HCT116 (cell line): Measurements from ENCODE around the gene DYNC1I1. TPM values are rescaled to one million over a fixed set of nuclear protein-coding genes. Genes with fewer than 3 reads are reported as not detected.

Experiments used
- ATAC-seq: fragments of 200-7000 bp; cut with Tn5 transposase; 2 replicates; pipeline ENCODE4 v1.9.1; 2020; ENCODE audit warnings: mild to moderate bottlenecking, moderate library complexity
- BruUV-seq: library from RNA; stranded (reverse); fragments of 400-500 nt; replicated peaks from 2 replicates; lab custom pipeline; 2021; lab: Mats Ljungman, UMichigan
- CTCF ChIA-PET: fragments of 300-600 bp; sonication (Branson Sonifier 250); formaldehyde crosslinking; loops from one replicate; lab custom pipeline; 2021; ENCODE audit warnings: antibody characterized with exemption; lab: Charles Lee
- POLR2A ChIA-PET: fragments of 300-600, 350-600 bp; sonication (Branson Sonifier 250); formaldehyde crosslinking; loops from one replicate; lab custom pipeline; 2021; ENCODE audit warnings: antibody characterized with exemption; lab: Charles Lee
- RAD21 ChIA-PET, 2 experiments: fragments of 300-600 bp; sonication (Branson Sonifier 250); formaldehyde crosslinking; loops; one replicate each; lab custom pipeline; 2023; ENCODE audit warnings: low total read pairs in 2 of 2; ENCODE audit not compliant: uncharacterized antibody in 2 of 2, unreplicated experiment in 2 of 2, low non-redundant PET in 1 of 2; lab: Charles Lee
- DNase-seq: peaks from one replicate; pipeline ENCODE4 v3.0.0-alpha.2; 2010; ENCODE audit warnings: low read depth, low spot score
- H2AFZ ChIP-seq: fragments of 200-600 bp; shearing (Covaris generic), sonication (generic); 2 replicates; pipeline ENCODE4 v1.6.1; 2017; ENCODE audit warnings: low read depth, mixed run types, mixed read lengths, antibody characterized with exemption, low read length; ENCODE audit not compliant: poor library complexity, severe bottlenecking
- H3K27ac ChIP-seq: 2 replicates; pipeline ENCODE4 v1.5.1; 2012; ENCODE audit warnings: low read depth, low read length
- H3K27me3 ChIP-seq: fragments of 200-600 bp; sonication (generic); 2 replicates; pipeline ENCODE4 v1.6.1; 2016; ENCODE audit warnings: mixed run types, low read length, mixed read lengths; ENCODE audit not compliant: insufficient read depth
- H3K36me3 ChIP-seq, 2 experiments: fragments of 200-500 bp in 1 of 2; fragments of 200-600 bp in 1 of 2; sonication (Bioruptor generic) in 1 of 2; sonication (generic) in 1 of 2; 2 replicates each; pipeline versions ENCODE4 v1.5.1 to v1.6.1; 2014 to 2016; ENCODE audit warnings: low read length in 2 of 2, inconsistent platforms in 1 of 2, mixed read lengths in 1 of 2, mixed run types in 1 of 2; ENCODE audit not compliant: insufficient read depth in 2 of 2, control insufficient read depth in 1 of 2
- H3K4me1 ChIP-seq, 2 experiments: fragments of 200-600 bp in 1 of 2; sonication (generic) in 1 of 2; 2 replicates each; pipeline versions ENCODE4 v1.5.1 to v1.6.1; 2012 to 2017; ENCODE audit warnings: low read length in 2 of 2, inconsistent platforms in 1 of 2, mild to moderate bottlenecking in 1 of 2, mixed read lengths in 1 of 2, mixed run types in 1 of 2, moderate library complexity in 1 of 2; ENCODE audit not compliant: insufficient read depth in 2 of 2, control insufficient read depth in 1 of 2
- H3K4me2 ChIP-seq: fragments of 200-600 bp; sonication (generic); 2 replicates; pipeline ENCODE4 v1.6.1; 2017; ENCODE audit warnings: mixed run types, low read length, mixed read lengths
- H3K4me3 ChIP-seq, 2 experiments: fragments of 200-600 bp in 1 of 2; sonication (generic) in 1 of 2; replicated peaks in 1 of 2; 2 replicates each; pipeline ENCODE4 v1.5.1; 2011 to 2016; ENCODE audit warnings: low read length in 2 of 2, control low read depth in 1 of 2, low read depth in 1 of 2, mild to moderate bottlenecking in 1 of 2, mixed read lengths in 1 of 2, mixed run types in 1 of 2
- H3K79me2 ChIP-seq: fragments of 200-600 bp; sonication (generic); 2 replicates; pipeline ENCODE4 v1.6.1; 2017; ENCODE audit warnings: mild to moderate bottlenecking, mixed run types, low read length, moderate library complexity, mixed read lengths; ENCODE audit not compliant: insufficient read depth
- H3K9ac ChIP-seq: fragments of 200-600 bp; sonication (generic); 2 replicates; pipeline ENCODE4 v1.6.1; 2016; ENCODE audit warnings: low read length, mixed read lengths
- H3K9me2 ChIP-seq: fragments of 200-600 bp; sonication (generic), shearing (Covaris generic); 2 replicates; pipeline ENCODE4 v1.6.1; 2017; ENCODE audit warnings: mixed run types, mild to moderate bottlenecking, moderate library complexity; ENCODE audit not compliant: insufficient read depth
- H3K9me3 ChIP-seq, 2 experiments: fragments of 200-500 bp in 1 of 2; fragments of 200-600 bp in 1 of 2; sonication (Bioruptor generic) in 1 of 2; sonication (generic) in 1 of 2; 2 replicates each; pipeline ENCODE4 v1.6.1; 2014 to 2017; ENCODE audit warnings: low read length in 2 of 2, mixed read lengths in 2 of 2, inconsistent platforms in 1 of 2, low read depth in 1 of 2, mild to moderate bottlenecking in 1 of 2, mixed run types in 1 of 2, moderate library complexity in 1 of 2; ENCODE audit not compliant: control insufficient read depth in 1 of 2, insufficient read depth in 1 of 2
- H4K20me1 ChIP-seq: fragments of 200-600 bp; sonication (generic), shearing (Covaris generic); 2 replicates; pipeline ENCODE4 v1.6.1; 2017; ENCODE audit warnings: mixed run types, mild to moderate bottlenecking, moderate library complexity; ENCODE audit not compliant: insufficient read depth
- CEBPB ChIP-seq: IDR thresholded peaks from 2 replicates; pipeline ENCODE4 v1.6.1; 2012; ENCODE audit warnings: low read depth
- FOSL1 ChIP-seq: IDR thresholded peaks from 2 replicates; pipeline ENCODE4 v1.6.1; 2012; ENCODE audit warnings: low read depth
- SRF ChIP-seq: IDR thresholded peaks from 2 replicates; pipeline ENCODE4 v1.6.1; 2012; ENCODE audit warnings: low read depth
- ZFX ChIP-seq: fragments of 450-650 bp; IDR thresholded peaks from 2 replicates; pipeline ENCODE4 v1.6.1; 2017
- ZNF274 ChIP-seq: fragments of 200-500 bp; sonication (Bioruptor generic); IDR thresholded peaks from 2 replicates; pipeline ENCODE4 v1.6.1; 2014; ENCODE audit warnings: mild to moderate bottlenecking, low read depth, low read length, inconsistent platforms
- intact Hi-C: fragments of 100-400 bp; cut with micrococcal nuclease; formaldehyde crosslinking; loops from 2 replicates; pipeline ENCODE4 v1.10.0; 2022
- total RNA-seq: library from RNA; stranded (reverse); gene quantifications from one replicate; pipeline ENCODE4 v1.2.1, GENCODE V29; 2021; ENCODE audit not compliant: unreplicated experiment
- TF ChIP-seq, protein P1 (sequence below): IDR thresholded peaks from 2 replicates; pipeline ENCODE4 v1.6.1; 2012; ENCODE audit warnings: low read depth
- TF ChIP-seq, protein P2 (sequence below), 3 experiments: fragments of 200-600 bp in 1 of 3; sonication (generic) in 1 of 3; IDR thresholded peaks in 2 of 3; conservative IDR thresholded peaks in 1 of 3; 2 replicates each; pipeline ENCODE4 v1.5.1; 2012 to 2017; ENCODE audit warnings: low read depth in 2 of 3, low read length in 2 of 3, antibody characterized with exemption in 1 of 3, borderline replicate concordance in 1 of 3, control low read depth in 1 of 3, mild to moderate bottlenecking in 1 of 3, mixed read lengths in 1 of 3, mixed run types in 1 of 3, moderate library complexity in 1 of 3; ENCODE audit not compliant: insufficient read depth in 1 of 3

DYNC1I1 gene
- total RNA-seq, 1 experiment from 2014 or later: not detected

DNA sequence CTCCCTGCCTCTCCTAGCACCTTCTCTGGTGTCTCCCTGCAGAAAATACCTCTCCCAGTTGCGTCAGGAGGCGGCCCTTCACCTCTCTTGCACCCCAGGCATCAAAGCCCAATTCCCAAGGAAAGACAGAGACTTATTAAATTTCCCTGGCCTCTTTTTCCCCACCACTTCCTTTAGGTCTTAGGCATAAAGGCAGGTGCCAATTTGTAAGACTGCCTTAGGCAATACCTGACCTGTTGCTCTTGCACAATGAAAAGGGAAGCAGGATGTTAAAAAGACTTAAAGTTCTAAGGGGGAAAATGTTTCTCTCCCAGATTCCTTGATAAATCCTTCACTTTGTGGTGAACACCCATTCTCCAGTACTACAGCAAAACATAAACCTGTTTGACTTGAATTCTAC lies 362.9 kb downstream of the DYNC1I1 start:
- Histone ChIP-seq H3K9ac (no peak overlapping the region), H3K4me3 (no peak overlapping the region), H3K36me3 (0 out of 4 replicates have a peak, but pooled peaks cover 0 to 2% of the 10 kb centered on the region in 2 experiments), H4K20me1 (no peaks in the 10 kb centered on the region; the same call in 1 of the 2 replicates), H3K27me3 (no peaks in the 10 kb centered on the region), H3K79me2 (no peaks in the 10 kb centered on the region), H3K9me3 (no peaks in the 10 kb centered on the region), H2AFZ (no peak overlapping the region), H3K27ac (no peak overlapping the region), H3K4me2 (no peak overlapping the region), H3K9me2 (no peaks in the 10 kb centered on the region)
- ChIA-PET CTCF (no interaction called here), RAD21 (no interaction called here)
- BruUV-seq: no TSS peak
- intact Hi-C loops: no loop called here
- no peak for DNase-seq
- ATAC-seq: no peak
- TF ChIP-seq CEBPB (no peak), ZFX (no peak), SRF (no peak), FOSL1 (no peak), ZNF274 (no peak)
- TF ChIP-seq, protein P1, sequence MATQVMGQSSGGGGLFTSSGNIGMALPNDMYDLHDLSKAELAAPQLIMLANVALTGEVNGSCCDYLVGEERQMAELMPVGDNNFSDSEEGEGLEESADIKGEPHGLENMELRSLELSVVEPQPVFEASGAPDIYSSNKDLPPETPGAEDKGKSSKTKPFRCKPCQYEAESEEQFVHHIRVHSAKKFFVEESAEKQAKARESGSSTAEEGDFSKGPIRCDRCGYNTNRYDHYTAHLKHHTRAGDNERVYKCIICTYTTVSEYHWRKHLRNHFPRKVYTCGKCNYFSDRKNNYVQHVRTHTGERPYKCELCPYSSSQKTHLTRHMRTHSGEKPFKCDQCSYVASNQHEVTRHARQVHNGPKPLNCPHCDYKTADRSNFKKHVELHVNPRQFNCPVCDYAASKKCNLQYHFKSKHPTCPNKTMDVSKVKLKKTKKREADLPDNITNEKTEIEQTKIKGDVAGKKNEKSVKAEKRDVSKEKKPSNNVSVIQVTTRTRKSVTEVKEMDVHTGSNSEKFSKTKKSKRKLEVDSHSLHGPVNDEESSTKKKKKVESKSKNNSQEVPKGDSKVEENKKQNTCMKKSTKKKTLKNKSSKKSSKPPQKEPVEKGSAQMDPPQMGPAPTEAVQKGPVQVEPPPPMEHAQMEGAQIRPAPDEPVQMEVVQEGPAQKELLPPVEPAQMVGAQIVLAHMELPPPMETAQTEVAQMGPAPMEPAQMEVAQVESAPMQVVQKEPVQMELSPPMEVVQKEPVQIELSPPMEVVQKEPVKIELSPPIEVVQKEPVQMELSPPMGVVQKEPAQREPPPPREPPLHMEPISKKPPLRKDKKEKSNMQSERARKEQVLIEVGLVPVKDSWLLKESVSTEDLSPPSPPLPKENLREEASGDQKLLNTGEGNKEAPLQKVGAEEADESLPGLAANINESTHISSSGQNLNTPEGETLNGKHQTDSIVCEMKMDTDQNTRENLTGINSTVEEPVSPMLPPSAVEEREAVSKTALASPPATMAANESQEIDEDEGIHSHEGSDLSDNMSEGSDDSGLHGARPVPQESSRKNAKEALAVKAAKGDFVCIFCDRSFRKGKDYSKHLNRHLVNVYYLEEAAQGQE: no peak
- TF ChIP-seq, protein P2, sequence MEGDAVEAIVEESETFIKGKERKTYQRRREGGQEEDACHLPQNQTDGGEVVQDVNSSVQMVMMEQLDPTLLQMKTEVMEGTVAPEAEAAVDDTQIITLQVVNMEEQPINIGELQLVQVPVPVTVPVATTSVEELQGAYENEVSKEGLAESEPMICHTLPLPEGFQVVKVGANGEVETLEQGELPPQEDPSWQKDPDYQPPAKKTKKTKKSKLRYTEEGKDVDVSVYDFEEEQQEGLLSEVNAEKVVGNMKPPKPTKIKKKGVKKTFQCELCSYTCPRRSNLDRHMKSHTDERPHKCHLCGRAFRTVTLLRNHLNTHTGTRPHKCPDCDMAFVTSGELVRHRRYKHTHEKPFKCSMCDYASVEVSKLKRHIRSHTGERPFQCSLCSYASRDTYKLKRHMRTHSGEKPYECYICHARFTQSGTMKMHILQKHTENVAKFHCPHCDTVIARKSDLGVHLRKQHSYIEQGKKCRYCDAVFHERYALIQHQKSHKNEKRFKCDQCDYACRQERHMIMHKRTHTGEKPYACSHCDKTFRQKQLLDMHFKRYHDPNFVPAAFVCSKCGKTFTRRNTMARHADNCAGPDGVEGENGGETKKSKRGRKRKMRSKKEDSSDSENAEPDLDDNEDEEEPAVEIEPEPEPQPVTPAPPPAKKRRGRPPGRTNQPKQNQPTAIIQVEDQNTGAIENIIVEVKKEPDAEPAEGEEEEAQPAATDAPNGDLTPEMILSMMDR (IDR thresholded peaks at IDR 0.05 in 2 of 3, conservative IDR thresholded peaks at IDR 0.05 in 1 of 3; ENCODE audit: borderline replicate concordance in 1 of 3, insufficient read depth in 1 of 3, low read depth in 2 of 3, low read length in 2 of 3): no peak
- TF ChIP-seq, all 23 proteins: peak for 0
- POLR2A ChIA-PET: no interaction called here
- H3K4me1 ChIP-seq: no peaks in the 10 kb centered on the region
